ENCODE measurements around the gene SNX24.

GRCh38 chr5:123035918-123036390 is 190.5 kb downstream of the SNX24 start:
- TF ChIP-seq CTCF (IDR thresholded peaks at IDR 0.05) (no peak), POLR2A (IDR thresholded peaks at IDR 0.05) (no peak)

Measured in right lobe of liver (tissue), 4 donors.